ENCODE results near the gene CAMK1D.

The CAMK1D gene

GRCh38 chr10:12556039-12556438 is 206.7 kb downstream of the CAMK1D start:
- no peak for DNase-seq (ENCODE audit: low read depth in 2 of 2)

DNA sequence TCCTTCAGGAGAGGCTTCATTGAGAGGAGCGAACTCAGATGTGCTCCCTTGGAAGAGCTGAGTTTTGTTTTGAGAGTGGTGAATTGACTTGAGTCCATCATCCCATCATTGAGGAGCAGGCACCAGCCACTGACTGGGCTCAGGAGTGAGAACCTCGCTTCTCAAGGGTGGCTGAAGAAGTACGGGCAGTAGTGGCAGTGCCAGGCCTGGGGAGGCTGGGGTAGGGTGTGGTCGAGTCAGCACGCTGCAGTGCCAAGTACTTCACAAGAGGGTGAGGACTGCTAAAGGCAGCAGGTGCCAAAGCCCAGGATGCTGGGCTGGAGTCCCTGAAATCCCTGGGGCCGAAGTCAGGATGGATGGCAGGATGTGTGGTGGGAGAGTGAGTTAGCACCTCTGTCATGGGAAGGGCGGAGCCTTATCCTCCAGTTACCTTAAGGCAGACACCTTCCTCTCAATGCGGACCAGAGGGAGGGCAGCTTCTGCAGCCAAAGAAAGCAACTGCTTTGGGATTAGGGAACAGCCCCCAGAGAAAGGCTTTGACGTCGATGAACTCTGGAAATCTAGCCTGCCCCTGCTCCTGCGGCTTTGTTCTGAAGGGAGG is 210.3 kb downstream of the CAMK1D start:
- DNase-seq (ENCODE audit: low read depth in 2 of 2): no peak

- DNase-seq (ENCODE audit: low read depth in 2 of 2): no peak
These were observed 212.0 kb downstream of the CAMK1D start for GRCh38 chr10:12561307-12561706.

GRCh38 chr10:12561720-12562119 is 212.4 kb downstream of the CAMK1D start:
- no peak for DNase-seq (ENCODE audit: low read depth in 2 of 2)

DNA sequence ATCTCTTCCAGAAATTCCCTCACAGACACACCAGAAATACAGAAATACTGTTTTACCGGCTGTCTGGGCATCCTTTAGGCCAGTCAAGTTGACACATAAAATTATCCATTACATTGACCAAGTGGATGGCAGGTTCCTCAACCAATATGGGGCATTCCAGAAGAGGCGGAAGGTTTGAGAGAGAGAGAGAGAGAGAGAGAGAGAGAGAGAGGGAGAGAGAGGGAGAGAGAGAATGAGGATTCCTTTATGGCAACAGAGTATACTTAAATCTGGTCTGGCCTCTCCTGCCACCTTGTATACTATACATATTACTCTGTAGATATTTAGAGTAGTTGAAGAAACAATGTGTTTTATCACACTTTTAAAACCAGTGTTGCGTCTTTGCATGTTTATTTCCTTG is 214.1 kb downstream of the CAMK1D start:
- DNase-seq (ENCODE audit: low read depth in 2 of 2): no peak

- DNase-seq (ENCODE audit: low read depth in 2 of 2): no peak
These were observed 214.8 kb downstream of the CAMK1D start for GRCh38 chr10:12564173-12564572.

DNA sequence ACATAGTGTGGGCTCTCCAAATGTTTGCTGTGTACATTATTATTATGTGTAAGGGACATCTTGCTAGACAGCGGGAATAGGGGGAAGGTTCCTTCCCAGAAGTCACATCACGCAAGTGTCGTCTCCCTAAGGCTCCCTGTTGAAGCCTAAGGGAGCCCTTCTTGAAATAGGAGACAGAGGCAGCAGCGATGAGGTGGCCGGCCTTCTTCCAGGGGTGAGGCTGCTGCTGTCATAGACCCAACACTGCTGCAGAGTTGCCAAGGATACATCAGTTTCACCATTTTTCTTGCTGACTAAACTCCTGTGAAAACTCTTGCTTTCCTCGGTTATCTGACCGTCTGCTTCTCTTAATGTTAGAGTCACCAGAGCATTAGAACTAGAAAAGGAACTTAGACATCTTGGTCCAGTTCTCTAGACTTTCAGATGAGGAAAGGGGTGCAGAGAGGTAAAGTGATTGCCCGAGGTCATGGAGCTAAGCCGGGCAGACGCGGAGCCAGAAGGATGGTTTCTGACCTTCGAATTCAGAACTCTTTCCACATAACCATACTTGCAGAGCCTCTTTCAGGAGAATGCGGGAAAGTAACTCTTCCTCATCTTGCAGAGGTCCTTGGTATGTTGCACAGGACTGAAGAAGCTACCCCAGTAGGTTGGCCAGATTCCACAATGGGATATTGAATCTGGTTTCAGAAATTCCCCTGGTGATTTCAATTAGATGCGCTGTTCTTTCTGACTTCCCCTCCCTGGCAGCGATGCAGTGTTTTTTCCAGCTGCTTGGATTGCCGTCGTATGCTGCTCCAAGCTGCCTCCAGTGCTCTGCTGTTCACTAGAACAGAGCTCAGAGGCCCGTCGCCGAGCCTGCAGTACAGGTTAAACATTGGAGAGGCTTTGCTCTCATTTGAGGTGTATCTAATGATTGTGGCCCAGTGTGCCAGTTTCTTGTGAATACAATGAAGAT is 217.1 kb downstream of the CAMK1D start:
- no peak for DNase-seq (ENCODE audit: low read depth in 2 of 2)

DNA sequence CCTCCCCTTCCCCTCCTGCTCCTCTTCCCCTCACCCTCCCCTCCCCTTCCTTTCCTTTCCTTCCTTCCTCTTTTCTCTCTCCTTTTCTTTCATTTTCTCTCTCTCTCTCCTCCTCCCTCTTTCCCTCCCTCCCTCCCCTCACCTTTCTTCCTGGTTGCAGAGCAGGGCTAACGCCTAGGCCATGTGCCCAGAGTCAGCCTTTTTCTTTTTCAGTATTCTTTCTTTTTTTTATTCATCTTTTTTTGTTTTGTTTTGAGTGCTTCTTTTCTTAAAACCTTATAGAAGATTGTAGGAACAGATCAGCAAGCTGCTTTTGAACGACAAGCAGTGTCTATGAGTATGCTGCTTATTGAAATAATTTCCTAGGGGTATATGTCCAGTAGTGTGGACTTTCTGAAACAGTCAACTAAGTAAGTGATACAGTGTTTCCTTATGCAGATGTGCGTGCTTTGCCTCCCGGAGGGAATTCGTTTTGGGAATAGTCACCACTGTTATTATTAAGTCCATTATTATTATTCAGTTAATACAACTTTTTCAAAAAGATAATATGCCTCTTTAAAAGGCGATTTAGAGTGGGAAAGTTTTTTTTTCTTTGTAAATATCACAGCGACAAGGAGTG is 219.2 kb downstream of the CAMK1D start:
- DNase-seq (ENCODE audit: low read depth in 2 of 2): no peak

GRCh38 chr10:12572281-12572680 is 222.9 kb downstream of the CAMK1D start:
- DNase-seq (ENCODE audit: low read depth in 2 of 2): no peak

DNA sequence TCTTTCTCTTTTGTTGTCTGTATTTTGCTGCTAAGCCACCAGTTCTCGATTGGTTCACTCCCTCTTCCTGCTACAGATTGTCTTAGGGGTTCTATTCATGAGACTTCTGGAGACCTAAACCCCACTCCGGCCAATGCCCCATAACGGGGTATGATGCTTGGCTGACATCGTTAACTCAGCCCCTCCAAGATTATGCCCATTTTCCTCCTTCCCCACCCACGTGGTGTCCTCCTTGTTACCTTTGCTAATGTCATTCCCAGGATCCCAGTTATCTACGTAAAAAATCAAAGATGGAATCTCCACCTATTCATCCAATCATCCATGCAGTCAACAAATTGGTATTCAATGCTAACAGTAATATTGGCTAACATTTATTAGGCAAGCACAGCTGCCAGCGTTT is 228.3 kb downstream of the CAMK1D start:
- DNase-seq (ENCODE audit: low read depth in 2 of 2): no peak

DNA sequence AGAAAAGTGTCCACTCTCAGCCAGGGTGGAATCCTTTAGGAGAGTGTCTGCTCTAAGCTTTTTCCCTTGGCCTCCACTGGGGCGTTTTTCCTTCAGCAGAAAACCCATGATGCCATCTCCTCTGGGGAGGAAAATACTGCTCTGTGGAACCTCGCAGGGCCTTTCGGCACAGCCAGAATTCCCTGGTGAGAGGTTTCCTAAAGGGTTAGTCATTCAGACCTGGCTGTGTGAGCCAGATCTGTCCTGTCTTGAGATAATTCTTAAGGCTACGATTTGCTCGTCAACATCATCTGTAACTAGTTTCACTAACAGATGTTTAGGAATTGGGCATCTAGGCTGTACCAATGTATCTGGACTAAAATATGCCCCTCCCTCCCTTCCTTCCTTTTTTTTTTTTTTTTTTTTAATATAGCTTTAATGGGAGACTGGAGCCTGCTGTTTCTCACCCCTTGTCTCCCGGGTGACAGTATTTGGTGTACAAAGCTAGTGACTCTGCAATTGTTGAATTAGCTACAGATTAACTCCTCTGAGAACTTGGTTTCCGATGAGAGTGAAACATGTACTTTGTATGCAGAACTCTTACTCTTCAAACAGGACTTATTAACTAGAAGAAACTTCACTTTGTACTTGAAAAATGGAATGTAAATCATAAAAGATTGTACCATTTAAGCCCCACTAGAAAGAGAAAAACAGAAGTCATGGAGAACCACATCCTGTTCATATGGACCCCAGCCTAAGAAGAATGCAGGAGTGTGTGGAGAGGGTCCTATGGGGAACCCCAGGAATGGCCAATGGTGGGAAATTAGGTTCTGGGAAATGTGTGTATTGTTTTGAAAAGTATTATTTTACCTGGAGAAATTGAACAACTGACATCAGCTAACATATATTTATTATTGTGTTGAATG is 230.9 kb downstream of the CAMK1D start:
- no peak for DNase-seq (ENCODE audit: low read depth in 2 of 2)

GRCh38 chr10:12583891-12584595 is 234.7 kb downstream of the CAMK1D start:
- DNase-seq (ENCODE audit: low read depth in 2 of 2): no peak

DNA sequence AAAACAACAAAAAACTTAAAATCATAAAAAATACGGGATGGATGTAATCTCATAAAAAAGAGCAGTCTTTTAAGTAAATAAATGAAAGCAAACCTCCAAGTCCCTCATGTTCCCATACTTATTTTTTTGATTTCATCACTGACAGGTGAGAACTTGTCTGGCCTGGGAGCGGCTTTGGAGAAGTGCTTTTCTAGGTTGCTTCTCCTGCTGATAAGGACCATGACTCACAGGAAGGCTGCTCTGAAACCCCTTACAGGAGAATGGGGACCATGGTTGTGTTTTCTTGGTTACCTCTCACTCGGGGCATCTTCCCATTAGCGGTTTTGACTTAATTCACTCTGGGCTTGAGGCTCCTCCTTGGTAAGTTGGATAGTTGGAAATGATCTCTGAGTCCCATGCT is 237.4 kb downstream of the CAMK1D start:
- no peak for DNase-seq (ENCODE audit: low read depth in 2 of 2)

DNA sequence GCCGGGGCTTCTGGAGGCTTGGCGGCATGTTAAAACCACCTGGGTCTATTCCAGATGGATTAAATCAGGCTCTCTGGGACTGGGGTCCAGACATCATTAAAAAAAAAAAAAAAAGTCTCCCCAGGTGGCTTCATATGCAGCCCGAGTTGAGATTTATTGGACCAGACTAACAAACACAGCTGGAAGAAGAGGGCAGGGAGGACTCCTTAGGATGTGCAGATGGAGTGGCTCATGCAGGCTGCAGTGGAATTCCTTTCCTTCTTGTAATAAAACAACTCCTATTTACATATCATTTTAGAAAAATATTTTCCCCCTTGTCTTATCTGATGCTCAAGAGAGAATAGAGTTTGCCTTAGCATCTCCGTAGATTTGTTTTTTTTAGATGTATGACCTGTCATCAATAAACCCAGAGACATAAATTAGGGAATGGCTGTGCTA is 238.1 kb downstream of the CAMK1D start:
- DNase-seq (ENCODE audit: low read depth in 2 of 2): no peak

DNA sequence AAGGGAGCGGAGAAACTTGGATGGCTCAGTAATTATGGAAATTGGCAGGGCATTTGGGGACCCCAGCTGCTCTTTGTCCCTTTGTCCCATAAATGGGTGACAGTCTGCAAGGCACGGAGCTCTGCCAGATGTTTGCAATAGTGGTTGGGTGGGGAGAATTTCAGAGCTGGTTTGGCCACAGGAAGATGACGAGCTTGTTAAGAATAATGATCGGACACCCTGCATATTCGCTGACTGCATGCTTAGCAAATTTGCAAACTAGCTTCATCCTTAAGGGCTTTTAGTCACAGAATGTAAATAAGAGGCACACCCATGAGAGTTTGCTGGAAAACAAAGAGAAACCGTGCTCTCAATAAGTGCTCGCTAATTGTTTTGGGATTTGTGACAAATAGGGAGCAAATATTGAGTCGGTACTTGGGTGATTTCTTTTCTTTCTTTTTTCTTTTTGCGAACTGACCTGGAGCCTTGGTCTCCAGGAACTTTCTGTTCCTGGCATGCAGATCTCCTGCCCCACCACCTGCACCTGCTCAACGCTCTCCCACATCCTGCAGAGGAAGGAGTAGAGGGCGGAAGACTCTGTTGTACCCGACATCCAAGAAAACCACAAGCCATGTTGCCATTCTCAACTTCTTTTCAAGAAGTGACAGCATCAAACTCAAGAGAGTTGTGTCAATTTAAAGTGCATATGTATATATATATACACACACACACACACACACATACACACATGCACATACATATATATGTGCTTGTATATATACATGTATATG is 238.9 kb downstream of the CAMK1D start:
- no peak for DNase-seq (ENCODE audit: low read depth in 2 of 2)

DNA sequence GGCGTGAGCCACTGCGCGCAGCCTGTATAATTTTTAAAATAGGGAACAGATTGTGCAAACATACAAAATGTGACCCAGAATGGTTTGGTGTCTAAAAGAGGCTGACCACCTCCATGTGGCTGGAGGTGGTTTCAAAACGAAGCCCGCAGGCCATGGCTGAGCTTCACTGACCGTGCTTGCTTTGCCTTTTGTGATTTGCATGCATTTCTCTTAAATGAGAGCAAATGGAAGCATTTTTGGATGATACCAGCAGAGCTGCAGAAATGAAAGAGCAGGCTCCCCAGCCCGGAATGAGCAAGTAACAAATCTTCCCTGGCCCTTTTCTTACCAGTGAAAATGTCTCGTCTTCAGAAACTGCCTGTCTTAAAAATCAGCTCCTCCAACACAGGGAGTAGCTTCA is 239.9 kb downstream of the CAMK1D start:
- no peak for DNase-seq (ENCODE audit: low read depth in 2 of 2)

DNA sequence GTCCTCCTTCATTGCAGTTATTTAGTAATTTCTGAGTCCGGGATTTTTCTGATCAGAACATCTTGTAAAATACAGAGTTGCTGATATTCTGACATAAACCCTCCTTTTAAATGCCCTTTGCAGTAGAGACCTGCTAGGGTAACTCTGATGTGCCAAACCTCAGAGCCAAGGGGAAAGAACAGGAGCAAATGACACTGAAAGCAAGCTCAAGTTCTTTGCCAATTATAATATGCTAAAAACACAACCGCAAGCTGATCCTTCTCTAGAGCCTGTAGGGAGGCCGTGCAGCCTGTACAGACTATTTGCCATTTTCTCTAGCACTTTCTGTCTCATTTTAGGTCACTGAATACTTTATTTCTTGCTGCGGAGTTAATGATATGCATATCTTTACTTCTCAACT is 240.4 kb downstream of the CAMK1D start:
- DNase-seq (ENCODE audit: low read depth in 2 of 2): no peak

DNA sequence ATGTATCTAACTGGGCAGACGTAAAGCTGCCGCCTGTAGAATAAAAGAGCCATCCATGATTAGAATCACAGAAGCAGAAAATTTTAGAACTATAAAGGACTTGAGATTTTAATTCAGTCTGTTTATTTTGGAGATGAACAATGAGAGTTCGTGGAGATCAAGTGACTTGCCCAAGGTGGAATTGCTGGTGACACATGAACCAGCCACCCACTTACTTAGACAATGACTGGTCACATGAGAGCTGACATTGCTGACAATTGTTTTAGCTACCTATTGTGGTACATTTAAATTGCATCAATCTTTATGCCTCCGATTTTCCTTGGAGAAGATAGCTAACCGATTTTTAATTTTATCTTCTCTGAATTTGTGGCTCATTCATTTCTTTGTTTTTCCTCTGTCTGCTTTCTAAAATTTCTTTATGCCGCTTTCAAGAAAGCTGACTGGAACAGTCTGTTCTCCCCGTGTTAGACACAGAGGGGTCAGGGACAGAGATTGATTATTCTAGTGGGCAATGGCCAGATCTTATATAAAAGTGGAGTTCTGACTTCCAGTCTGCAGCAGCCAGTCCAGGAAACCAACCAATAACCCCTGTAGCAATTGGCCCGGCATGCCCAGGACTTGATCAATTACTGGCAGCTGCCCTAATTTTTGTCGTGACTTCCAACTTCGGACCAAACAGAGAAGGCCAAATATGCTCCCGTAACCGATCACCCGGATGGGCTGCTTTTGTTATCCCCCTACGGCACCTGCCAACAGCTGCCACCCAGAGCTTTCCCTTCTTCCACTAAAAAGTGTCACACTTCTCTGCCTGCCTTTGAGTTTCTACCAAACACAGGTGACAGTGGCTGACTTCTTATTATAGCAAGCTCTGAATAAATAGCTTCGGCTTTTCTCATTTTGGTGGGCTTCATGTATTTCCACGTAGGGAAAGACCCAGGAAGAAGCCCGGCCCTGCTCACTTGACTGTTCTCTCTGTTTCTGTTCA is 241.6 kb downstream of the CAMK1D start:
- DNase-seq (ENCODE audit: low read depth in 2 of 2): no peak

DNA sequence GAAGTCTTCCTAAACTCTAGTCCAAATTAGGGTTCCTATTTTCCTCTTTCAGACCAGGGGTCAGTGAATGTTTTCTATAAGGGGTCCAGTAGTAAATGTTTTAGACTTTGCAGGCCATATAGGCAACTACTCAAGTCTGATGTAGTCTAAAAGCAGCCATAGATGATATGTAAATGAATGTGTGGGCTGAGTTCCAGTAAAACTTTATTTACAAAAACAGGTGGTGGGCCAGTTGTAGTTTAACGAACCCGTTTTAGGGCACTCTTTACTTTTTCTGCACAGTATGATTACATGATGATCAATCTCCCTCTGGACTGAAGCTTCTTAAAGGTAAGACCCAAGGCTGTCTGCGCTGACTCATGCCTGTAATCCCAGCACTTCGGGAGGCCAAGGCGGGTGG is 243.6 kb downstream of the CAMK1D start:
- no peak for DNase-seq (ENCODE audit: low read depth in 2 of 2)

All from activated CD4-positive, alpha-beta T cell treated with anti-CD3 and anti-CD28 coated beads for 24 hours (primary cell).